Muscle layer of duodenum (tissue), 2 donors: ENCODE data around the gene TRIM52.
A peak's percentile ranks its signal among the peaks of the same experiment; 100 is the strongest.
"Not testable (repeated sequence)": the region's sequence is repeated elsewhere in the genome, so short reads cannot be mapped to it uniquely, and the experiment has no call there.

Experiments
- H3K27ac ChIP-seq: one replicate; pipeline ENCODE4 v1.7.0; 2013; ENCODE audit warnings: mild to moderate bottlenecking, low read length
- H3K27me3 ChIP-seq: one replicate; pipeline ENCODE4 v1.7.0; 2013; ENCODE audit warnings: low read depth, mild to moderate bottlenecking, control low read depth, low read length
- H3K36me3 ChIP-seq, 2 donors: one replicate each; pipeline ENCODE4 v1.7.0; 2013; ENCODE audit warnings: low read length in 2 of 2, control low read depth in 1 of 2, mild to moderate bottlenecking in 1 of 2; ENCODE audit not compliant: insufficient read depth in 2 of 2, control insufficient read depth in 1 of 2
- H3K4me1 ChIP-seq, 2 donors: one replicate each; pipeline ENCODE4 v1.7.0; 2013; ENCODE audit warnings: low read length in 2 of 2, mild to moderate bottlenecking in 2 of 2, control low read depth in 1 of 2, moderate library complexity in 1 of 2; ENCODE audit not compliant: insufficient read depth in 2 of 2, control insufficient read depth in 1 of 2
- H3K4me3 ChIP-seq, 2 donors: one replicate each; pipeline ENCODE4 v1.7.0; 2013; ENCODE audit warnings: low read length in 2 of 2, low read depth in 1 of 2, mild to moderate bottlenecking in 1 of 2
- H3K9me3 ChIP-seq, 2 donors: one replicate each; pipeline ENCODE4 v1.7.0; 2013; ENCODE audit warnings: low read length in 2 of 2, control low read depth in 1 of 2, mild to moderate bottlenecking in 1 of 2; ENCODE audit not compliant: control insufficient read depth in 1 of 2
- donor health status: healthy.

TRIM52 gene

DNA sequence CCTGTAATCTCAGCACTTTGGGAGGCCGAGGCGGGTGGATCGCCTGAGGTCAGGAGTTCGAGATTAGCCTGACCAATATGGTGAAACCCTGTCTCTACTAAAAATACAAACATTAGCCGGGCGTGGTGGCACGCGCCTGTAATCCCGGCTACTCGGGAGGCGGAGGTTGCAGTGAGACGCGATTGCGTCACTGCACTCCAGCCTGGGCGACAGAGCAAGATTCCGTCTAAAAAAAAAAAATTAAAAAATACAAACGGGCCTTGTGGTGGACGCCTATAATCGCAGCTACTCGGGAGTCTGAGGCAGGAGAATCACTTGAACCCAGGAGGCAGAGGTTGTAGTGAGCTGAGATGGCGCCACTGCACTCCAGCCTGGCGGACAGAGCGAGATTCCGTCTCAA, 51.9 kb downstream of the TRIM52 start:
- not testable (repeated sequence) for H3K36me3 ChIP-seq, H3K4me3 ChIP-seq, H3K27me3 ChIP-seq, H3K27ac ChIP-seq, H3K9me3 ChIP-seq
- H3K4me1 ChIP-seq, result peaks cover 0 to 28% of the 10 kb centered on the region in 2 donors

DNA sequence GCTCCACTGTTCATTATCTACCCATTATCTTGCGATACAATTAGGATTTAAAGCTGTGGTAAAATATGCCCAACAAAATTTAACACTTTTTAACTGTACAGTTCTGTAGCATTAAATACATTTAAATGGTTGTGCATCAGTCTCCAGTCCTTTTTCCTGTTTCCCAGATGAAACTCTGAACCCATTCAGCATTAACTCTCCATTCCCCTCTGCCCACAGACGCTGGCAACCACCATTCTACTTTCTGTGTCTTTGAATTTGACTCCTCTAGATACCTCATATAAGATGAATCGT, 53.0 kb downstream of the TRIM52 start:
- Histone ChIP-seq H3K9me3 (no peaks in the 10 kb centered on the region), H3K36me3 (no peaks in the 10 kb centered on the region), H3K27me3 (no peaks in the 10 kb centered on the region), H3K4me1 (peaks cover 0 to 32% of the 10 kb centered on the region in 2 donors), H3K4me3 (no peak overlapping the region), H3K27ac (no peak overlapping the region)

DNA sequence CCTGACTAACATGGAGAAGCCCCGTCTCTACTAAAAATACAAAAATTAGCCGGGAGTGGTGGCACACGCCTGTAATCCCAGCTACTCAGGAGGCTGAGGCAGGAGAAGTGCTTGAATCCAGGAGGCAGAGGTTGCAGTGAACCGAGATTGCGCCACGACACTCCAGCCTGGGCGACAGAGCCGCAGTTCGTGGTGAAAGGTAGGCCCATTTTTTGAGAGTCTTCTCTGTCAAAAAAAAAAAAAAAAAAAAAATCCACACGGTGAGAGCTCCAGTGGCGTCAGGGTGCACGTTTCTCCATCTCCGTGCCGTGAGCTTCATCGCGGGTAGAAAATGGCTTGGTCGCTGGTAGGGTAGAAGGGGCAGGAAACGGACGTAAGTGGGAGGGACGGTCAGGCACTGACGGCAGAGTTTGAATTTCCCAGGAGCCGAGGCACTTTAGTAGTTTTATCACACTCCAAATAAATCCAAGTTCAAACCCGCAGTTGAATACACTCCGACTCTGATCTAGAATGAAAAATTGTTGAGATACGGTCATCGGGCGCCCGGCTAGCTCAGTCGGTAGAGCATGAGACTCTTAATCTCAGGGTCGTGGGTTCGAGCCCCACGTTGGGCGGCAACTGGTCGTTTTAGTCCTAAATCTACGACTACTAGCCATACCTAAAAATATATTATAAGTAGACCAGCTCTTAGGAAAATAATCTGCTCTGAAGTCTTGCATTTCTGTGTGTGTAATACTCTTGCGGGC, 53.6 kb downstream of the TRIM52 start:
- no peaks in the 10 kb centered on the region for H3K27me3 ChIP-seq
- H3K4me1 ChIP-seq, result peaks cover 0 to 32% of the 10 kb centered on the region in 2 donors
- H3K27ac ChIP-seq, result no peak overlapping the region

GRCh38 chr5:181205761-181206649, 54.9 kb downstream of the TRIM52 start:
- no peaks in the 10 kb centered on the region for H3K36me3 ChIP-seq
- no peaks in the 10 kb centered on the region for H3K9me3 ChIP-seq
- peaks cover 0 to 32% of the 10 kb centered on the region in 2 donors for H3K4me1 ChIP-seq
- H3K27ac ChIP-seq, result no peak overlapping the region
- H3K4me3 ChIP-seq, result peak overlapping the region; percentile 56 to 87
- H3K27me3 ChIP-seq, result no peaks in the 10 kb centered on the region

More for the DNA sequence above, 53.6 kb downstream of the TRIM52 start:
- Histone ChIP-seq H3K36me3 (no peaks in the 10 kb centered on the region), H3K4me3 (peak overlapping the region; percentile 56 to 87), H3K9me3 (no peaks in the 10 kb centered on the region)
